ENCODE measurements around the gene LPP. TPM values are rescaled to one million over a fixed set of nuclear protein-coding genes. Genes with fewer than 3 reads are reported as not detected.

LPP gene
- total RNA-seq, 1 donor from 2014 or later = 23.1 TPM

GRCh38 chr3:188486126-188486525, 332.2 kb downstream of the LPP start:
- no peak overlapping the region for H3K27ac Mint-ChIP-seq (ENCODE audit: unreplicated experiment)
- H3K27me3 Mint-ChIP-seq (ENCODE audit: unreplicated experiment) = no peaks in the 10 kb centered on the region
- no peak overlapping the region for H3K4me3 Mint-ChIP-seq (ENCODE audit: unreplicated experiment)
- H3K9me3 Mint-ChIP-seq (ENCODE audit: unreplicated experiment) = no peaks in the 10 kb centered on the region
- no peaks in the 10 kb centered on the region for H3K4me1 Mint-ChIP-seq (ENCODE audit: low read depth, unreplicated experiment)
- no peak for TF ChIP-seq CTCF (IDR thresholded peaks at IDR 0.05; ENCODE audit: partially characterized antibody, unreplicated experiment)
- no peak for DNase-seq
- no peaks in the 10 kb centered on the region for H3K36me3 Mint-ChIP-seq (ENCODE audit: unreplicated experiment)

GRCh38 chr3:188486952-188487351, 333.0 kb downstream of the LPP start:
- no peaks in the 10 kb centered on the region for H3K36me3 Mint-ChIP-seq (ENCODE audit: unreplicated experiment)
- no peak for DNase-seq
- no peak for TF ChIP-seq CTCF (IDR thresholded peaks at IDR 0.05; ENCODE audit: partially characterized antibody, unreplicated experiment)
- H3K9me3 Mint-ChIP-seq (ENCODE audit: unreplicated experiment) = no peaks in the 10 kb centered on the region
- no peak overlapping the region for H3K4me3 Mint-ChIP-seq (ENCODE audit: unreplicated experiment)
- no peaks in the 10 kb centered on the region for H3K4me1 Mint-ChIP-seq (ENCODE audit: low read depth, unreplicated experiment)
- no peak overlapping the region for H3K27ac Mint-ChIP-seq (ENCODE audit: unreplicated experiment)
- H3K27me3 Mint-ChIP-seq (ENCODE audit: unreplicated experiment) = no peaks in the 10 kb centered on the region

- TF ChIP-seq CTCF (IDR thresholded peaks at IDR 0.05; ENCODE audit: partially characterized antibody, unreplicated experiment) = no peak
- no peaks in the 10 kb centered on the region for H3K36me3 Mint-ChIP-seq (ENCODE audit: unreplicated experiment)
- H3K27me3 Mint-ChIP-seq (ENCODE audit: unreplicated experiment) = no peaks in the 10 kb centered on the region
- H3K27ac Mint-ChIP-seq (ENCODE audit: unreplicated experiment) = no peak overlapping the region
- DNase-seq = no peak
- no peaks in the 10 kb centered on the region for H3K4me1 Mint-ChIP-seq (ENCODE audit: low read depth, unreplicated experiment)
- no peak overlapping the region for H3K4me3 Mint-ChIP-seq (ENCODE audit: unreplicated experiment)
- no peaks in the 10 kb centered on the region for H3K9me3 Mint-ChIP-seq (ENCODE audit: unreplicated experiment)
These were observed 333.7 kb downstream of the LPP start for GRCh38 chr3:188487652-188488051.

GRCh38 chr3:188488801-188489200, 334.8 kb downstream of the LPP start:
- no peak overlapping the region for H3K4me3 Mint-ChIP-seq (ENCODE audit: unreplicated experiment)
- DNase-seq = no peak
- no peak for TF ChIP-seq CTCF (IDR thresholded peaks at IDR 0.05; ENCODE audit: partially characterized antibody, unreplicated experiment)
- H3K4me1 Mint-ChIP-seq (ENCODE audit: low read depth, unreplicated experiment) = no peaks in the 10 kb centered on the region
- no peaks in the 10 kb centered on the region for H3K36me3 Mint-ChIP-seq (ENCODE audit: unreplicated experiment)
- no peak overlapping the region for H3K27ac Mint-ChIP-seq (ENCODE audit: unreplicated experiment)
- no peaks in the 10 kb centered on the region for H3K27me3 Mint-ChIP-seq (ENCODE audit: unreplicated experiment)
- no peaks in the 10 kb centered on the region for H3K9me3 Mint-ChIP-seq (ENCODE audit: unreplicated experiment)

GRCh38 chr3:188489639-188490405, 335.9 kb downstream of the LPP start:
- Mint-ChIP-seq H3K4me1 (ENCODE audit: low read depth, unreplicated experiment) (no peaks in the 10 kb centered on the region), H3K27ac (ENCODE audit: unreplicated experiment) (no peak overlapping the region), H3K4me3 (ENCODE audit: unreplicated experiment) (no peak overlapping the region), H3K36me3 (ENCODE audit: unreplicated experiment) (no peaks in the 10 kb centered on the region), H3K9me3 (ENCODE audit: unreplicated experiment) (no peaks in the 10 kb centered on the region), H3K27me3 (ENCODE audit: unreplicated experiment) (no peaks in the 10 kb centered on the region)
- DNase-seq = no peak
- no peak for TF ChIP-seq CTCF (IDR thresholded peaks at IDR 0.05; ENCODE audit: partially characterized antibody, unreplicated experiment)

All from glutamatergic neuron (in vitro differentiated cells).